AG04450 (cell line): ENCODE measurements around the gene TCF20. TPM values are rescaled to one million over a fixed set of nuclear protein-coding genes. Genes with fewer than 3 reads are reported as not detected.

Experiments used
- CTCF ChIA-PET: fragments of 300-600, 350-600 bp; formaldehyde crosslinking; extraction: SDS; loops from one replicate; lab custom pipeline; 2022; ENCODE audit warnings: antibody characterized with exemption, inconsistent platforms; lab: Charles Lee
- POLR2A ChIA-PET: fragments of 350-600 bp; formaldehyde crosslinking; extraction: SDS; loops from one replicate; lab custom pipeline; 2021; ENCODE audit warnings: antibody characterized with exemption, inconsistent platforms; lab: Yijun Ruan, JAX
- DNase-seq: peaks from one replicate; pipeline ENCODE4 v3.0.0-alpha.2; 2011; ENCODE audit warnings: low read depth, low spot score
- H3K27ac ChIP-seq: one replicate; pipeline ENCODE4 v1.5.1; 2012; ENCODE audit warnings: low read depth, low read length, control low read depth
- H3K27me3 ChIP-seq: one replicate; pipeline ENCODE4 v1.6.0; 2012; ENCODE audit warnings: low read length; ENCODE audit not compliant: control insufficient read depth, insufficient read depth
- H3K4me3 ChIP-seq: 2 replicates; pipeline ENCODE4 v1.5.1; 2011; ENCODE audit warnings: mild to moderate bottlenecking, low read depth, low read length, control low read depth
- H3K9me3 ChIP-seq: 2 replicates; pipeline ENCODE4 v1.5.1; 2012; ENCODE audit warnings: low read length; ENCODE audit not compliant: control insufficient read depth, insufficient read depth
- CTCF ChIP-seq: IDR thresholded peaks from 2 replicates; pipeline ENCODE4 v1.5.1; 2011; ENCODE audit warnings: low read depth, low read length, control low read depth, inconsistent platforms
- polyA plus RNA-seq: library from polyadenylated mRNA; depleted of rRNA; stranded (reverse); fragments of >200 nt; gene quantifications from 2 replicates; pipeline ENCODE4 v1.2.3, GENCODE V29; 2011

The TCF20 gene
- polyA plus RNA-seq, 1 experiment = 14.1 TPM

DNA sequence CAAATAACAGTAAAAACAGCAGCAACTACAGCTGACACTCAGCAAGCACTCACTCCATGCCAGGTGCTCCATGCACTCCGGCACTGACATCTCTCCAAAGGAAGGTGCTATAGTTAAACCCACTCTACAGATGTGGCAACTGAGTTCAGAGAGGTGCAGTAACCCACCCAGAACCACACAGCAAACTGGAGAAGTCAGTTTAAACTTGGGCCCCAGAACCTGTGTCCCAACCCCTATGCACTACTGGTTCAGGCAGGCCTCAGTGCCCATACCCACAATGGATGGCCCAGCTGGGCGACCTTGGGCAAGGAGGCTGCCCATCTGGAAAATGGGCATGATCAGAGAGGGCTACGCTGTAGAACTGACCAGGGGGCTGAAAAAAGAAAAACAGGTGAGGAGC is 26.4 kb upstream of the TCF20 start:
- no peak for DNase-seq
- POLR2A ChIA-PET = no interaction called here
- Histone ChIP-seq H3K27ac (no peak overlapping the region), H3K4me3 (no peak overlapping the region), H3K9me3 (no peaks in the 10 kb centered on the region; the same call in 1 of the 2 replicates), H3K27me3 (peaks cover 6% of the 10 kb centered on the region)
- TF ChIP-seq CTCF = no peak
- CTCF ChIA-PET = no interaction called here

GRCh38 chr22:42296381-42296853 is 26.0 kb upstream of the TCF20 start:
- TF ChIP-seq CTCF = peak; percentile 13; the same call in 1 of the 2 replicates
- H3K4me3 ChIP-seq = no peak overlapping the region
- H3K27ac ChIP-seq = no peak overlapping the region
- ChIA-PET POLR2A (interaction anchor here (0.6 kb wide), 1 partner anchor 124 kb away, joined by 5 read pairs; no protein-coding TSS in a partner anchor), CTCF (no interaction called here)
- H3K27me3 ChIP-seq = peaks cover 5% of the 10 kb centered on the region
- DNase-seq = no peak
- H3K9me3 ChIP-seq = no peaks in the 10 kb centered on the region; the same call in 1 of the 2 replicates

GRCh38 chr22:42294034-42294985 is 23.9 kb upstream of the TCF20 start:
- Histone ChIP-seq H3K4me3 (no peak overlapping the region), H3K27me3 (peaks cover 9% of the 10 kb centered on the region), H3K9me3 (no peaks in the 10 kb centered on the region; the same call in 1 of the 2 replicates), H3K27ac (peak overlapping the region; percentile 11)
- no peak for DNase-seq
- ChIA-PET POLR2A (no interaction called here), CTCF (interaction anchor here (1.3 kb wide), 1 partner anchor 203 kb away, joined by 3 read pairs; no protein-coding TSS in a partner anchor)
- TF ChIP-seq CTCF = 0 out of 2 replicates have a peak, but pooled peaks have one; percentile 4

DNA sequence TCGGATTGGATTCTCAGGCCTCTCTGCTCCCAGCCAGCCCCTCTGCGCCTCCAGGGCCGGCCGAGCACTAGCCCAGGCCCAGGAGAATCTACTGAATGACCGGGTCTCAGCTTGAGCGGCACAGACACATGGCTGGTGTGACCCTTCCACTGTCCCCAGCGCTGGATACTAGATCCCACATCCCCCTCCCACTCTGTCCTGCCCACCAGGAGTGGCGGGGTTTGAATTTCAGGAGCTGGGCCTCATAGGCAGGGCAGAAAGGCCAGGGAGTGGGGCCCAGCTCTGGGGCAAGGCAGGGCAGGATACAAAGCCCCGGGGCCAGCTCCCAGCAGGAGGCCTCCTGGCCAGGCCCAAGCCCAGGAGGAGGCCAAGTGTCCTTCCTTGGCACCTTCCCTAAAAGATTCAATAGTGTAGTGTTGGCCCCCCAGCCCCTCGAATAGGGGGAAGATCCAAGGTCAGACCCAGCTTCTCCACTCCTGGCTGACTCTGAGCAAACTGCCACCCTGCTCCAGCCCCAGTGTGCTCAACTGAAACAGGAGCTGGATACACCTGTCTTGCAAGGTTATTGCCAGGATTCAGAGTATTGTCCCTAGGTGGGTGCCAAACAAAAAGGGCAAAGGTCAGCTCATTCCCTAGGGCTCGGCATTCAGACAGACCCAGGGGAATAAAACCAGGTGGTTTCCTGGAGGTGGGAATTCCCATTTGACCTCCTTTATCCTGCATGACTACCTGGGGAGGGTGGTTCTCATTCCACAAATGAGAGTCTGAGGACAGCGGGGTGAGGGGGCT is 22.5 kb upstream of the TCF20 start:
- CTCF ChIA-PET = interaction anchor here (1.3 kb wide), 1 partner anchor 202 kb away, joined by 3 read pairs; no protein-coding TSS in a partner anchor
- Histone ChIP-seq H3K27me3 (peaks cover 9% of the 10 kb centered on the region), H3K9me3 (no peaks in the 10 kb centered on the region), H3K27ac (no peak overlapping the region), H3K4me3 (no peak overlapping the region)
- no peak for DNase-seq
- POLR2A ChIA-PET = no interaction called here
- no peak for TF ChIP-seq CTCF
